Measurements from ENCODE around the gene NFKBIE.

Gene NFKBIE

GRCh38 chr6:44272529-44272928 is 7.2 kb upstream of the NFKBIE start:
- DNase-seq = no peak

GRCh38 chr6:44271914-44272313 is 6.6 kb upstream of the NFKBIE start:
- no peak for DNase-seq

- no peak for DNase-seq
These were observed 6.0 kb upstream of the NFKBIE start for GRCh38 chr6:44271406-44271723.

GRCh38 chr6:44270526-44271405 is 5.4 kb upstream of the NFKBIE start:
- DNase-seq = no peak

GRCh38 chr6:44269921-44270525 is 4.7 kb upstream of the NFKBIE start, which contains the start of gene TMEM151B:
TMEM151B (plus strand) TSS chr6:44270450; CDS start chr6:44270743, 293 bp downstream.
- no peak for DNase-seq

- no peak for DNase-seq
These were observed 4.0 kb upstream of the NFKBIE start for GRCh38 chr6:44269178-44269920.

GRCh38 chr6:44268095-44268628 is 2.8 kb upstream of the NFKBIE start:
- DNase-seq = peak; percentile 72

- DNase-seq = no peak
These were observed 1.9 kb upstream of the NFKBIE start for GRCh38 chr6:44267252-44267651.

GRCh38 chr6:44266347-44266746 is 996 bp upstream of the NFKBIE start:
- DNase-seq = no peak

GRCh38 chr6:44265722-44266233 is 427 bp upstream of the NFKBIE start:
- DNase-seq = no peak

GRCh38 chr6:44264154-44265006 is 971 bp downstream of the NFKBIE start:
- DNase-seq = peak; percentile 58

GRCh38 chr6:44263354-44264100 is 1.8 kb downstream of the NFKBIE start:
- peak; percentile 50 for DNase-seq

GRCh38 chr6:44262467-44263353 is 2.6 kb downstream of the NFKBIE start:
- DNase-seq = no peak

- no peak for DNase-seq
These were observed 3.8 kb downstream of the NFKBIE start for GRCh38 chr6:44261581-44261980.

- no peak for DNase-seq
These were observed 4.7 kb downstream of the NFKBIE start for GRCh38 chr6:44260451-44261297.

GRCh38 chr6:44260011-44260410 is 5.3 kb downstream of the NFKBIE start:
- DNase-seq = no peak

- DNase-seq = no peak
These were observed 6.4 kb downstream of the NFKBIE start for GRCh38 chr6:44258921-44259320.

- DNase-seq = no peak
These were observed 7.0 kb downstream of the NFKBIE start for GRCh38 chr6:44258325-44258863.

GRCh38 chr6:44257753-44258324 is 7.5 kb downstream of the NFKBIE start:
- DNase-seq = no peak
